ENCODE measurements around the gene NQO1.

- TF ChIP-seq EZH2 (IDR thresholded peaks at IDR 0.05; ENCODE audit: borderline replicate concordance, low read depth, low read length, severe bottlenecking): no peak
- no peak for TF ChIP-seq CTCF (IDR thresholded peaks at IDR 0.05; ENCODE audit: borderline replicate concordance, extremely low read depth, low read length, poor library complexity, severe bottlenecking)
Observed at GRCh38 chr16:69688589-69688988, 37.8 kb downstream of the NQO1 start.

All from DND-41 (cell line).